ENCODE data around the gene MGAT4D. TPM values are rescaled to one million over a fixed set of nuclear protein-coding genes. Genes with fewer than 3 reads are reported as not detected.
"Not testable (repeated sequence)": the region's sequence is repeated elsewhere in the genome, so short reads cannot be mapped to it uniquely, and the experiment has no call there.

Gene MGAT4D
- total RNA-seq, 2 donors from 2014 or later = not detected

- Mint-ChIP-seq H3K4me1 (peaks cover 5% of the 10 kb centered on the region), H3K27ac (no peak overlapping the region), H3K27me3 (ENCODE audit: insufficient read depth) (no peaks in the 10 kb centered on the region), H3K36me3 (ENCODE audit: low read depth) (no peaks in the 10 kb centered on the region), H3K4me3 (no peak overlapping the region), H3K9me3 (no peaks in the 10 kb centered on the region)
- TF ChIP-seq, protein P1, sequence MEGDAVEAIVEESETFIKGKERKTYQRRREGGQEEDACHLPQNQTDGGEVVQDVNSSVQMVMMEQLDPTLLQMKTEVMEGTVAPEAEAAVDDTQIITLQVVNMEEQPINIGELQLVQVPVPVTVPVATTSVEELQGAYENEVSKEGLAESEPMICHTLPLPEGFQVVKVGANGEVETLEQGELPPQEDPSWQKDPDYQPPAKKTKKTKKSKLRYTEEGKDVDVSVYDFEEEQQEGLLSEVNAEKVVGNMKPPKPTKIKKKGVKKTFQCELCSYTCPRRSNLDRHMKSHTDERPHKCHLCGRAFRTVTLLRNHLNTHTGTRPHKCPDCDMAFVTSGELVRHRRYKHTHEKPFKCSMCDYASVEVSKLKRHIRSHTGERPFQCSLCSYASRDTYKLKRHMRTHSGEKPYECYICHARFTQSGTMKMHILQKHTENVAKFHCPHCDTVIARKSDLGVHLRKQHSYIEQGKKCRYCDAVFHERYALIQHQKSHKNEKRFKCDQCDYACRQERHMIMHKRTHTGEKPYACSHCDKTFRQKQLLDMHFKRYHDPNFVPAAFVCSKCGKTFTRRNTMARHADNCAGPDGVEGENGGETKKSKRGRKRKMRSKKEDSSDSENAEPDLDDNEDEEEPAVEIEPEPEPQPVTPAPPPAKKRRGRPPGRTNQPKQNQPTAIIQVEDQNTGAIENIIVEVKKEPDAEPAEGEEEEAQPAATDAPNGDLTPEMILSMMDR (conservative IDR thresholded peaks at IDR 0.05) = no peak
- Histone ChIP-seq H3K4me3 (ENCODE audit: low read length) (no peak overlapping the region), H3K27ac (ENCODE audit: low read depth, low read length) (no peak overlapping the region), H3K36me3 (ENCODE audit: control insufficient read depth, insufficient read depth, low read length) (no peaks in the 10 kb centered on the region), H3K9me3 (ENCODE audit: control insufficient read depth, low read length) (no peaks in the 10 kb centered on the region), H3K27me3 (ENCODE audit: control insufficient read depth, insufficient read depth, low read length, poor library complexity, severe bottlenecking) (no peaks in the 10 kb centered on the region), H3K4me1 (ENCODE audit: control insufficient read depth, insufficient read depth, low read length) (peaks cover 3% of the 10 kb centered on the region), H3K9ac (ENCODE audit: extremely low read depth, low read length, poor library complexity, severe bottlenecking) (no peak overlapping the region)
- no peak for DNase-seq
- 50 to 66% methylated on average over 2 to 3 of the region's 3 CpGs for WGBS, 2 experiments (ENCODE audit: insufficient coverage in 1 of 2, insufficient read length in 1 of 2)
These were observed 49.9 kb downstream of the MGAT4D start for GRCh38 chr4:140448162-140448561.

DNA sequence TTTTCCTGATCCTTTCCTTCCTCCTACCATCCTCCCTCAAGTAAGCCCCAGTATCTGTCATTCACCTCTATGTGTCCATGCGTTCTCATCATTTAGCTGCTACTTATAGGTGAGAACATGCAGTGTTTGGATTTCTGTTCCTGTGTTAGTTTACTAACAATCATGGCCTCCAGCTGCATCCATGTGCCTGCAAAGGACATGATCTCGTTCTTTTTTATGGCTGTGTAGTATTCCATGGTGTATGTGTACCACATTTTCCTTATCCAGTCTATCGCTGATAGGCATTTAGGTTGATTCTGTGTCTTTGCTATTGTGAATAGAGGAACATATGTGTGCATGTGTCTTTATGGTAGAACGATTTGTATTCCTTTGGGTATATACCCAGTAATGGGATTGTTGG, 53.7 kb downstream of the MGAT4D start:
- H3K27me3 Mint-ChIP-seq (ENCODE audit: insufficient read depth); H3K27me3 ChIP-seq (ENCODE audit: control insufficient read depth, insufficient read depth, low read length, poor library complexity, severe bottlenecking); H3K9ac ChIP-seq (ENCODE audit: extremely low read depth, low read length, poor library complexity, severe bottlenecking); H3K9me3 ChIP-seq (ENCODE audit: control insufficient read depth, low read length); H3K27ac ChIP-seq (ENCODE audit: low read depth, low read length); H3K27ac Mint-ChIP-seq; H3K4me1 Mint-ChIP-seq; H3K4me3 Mint-ChIP-seq; H3K9me3 Mint-ChIP-seq; H3K36me3 Mint-ChIP-seq (ENCODE audit: low read depth); DNase-seq; H3K4me3 ChIP-seq (ENCODE audit: low read length); H3K36me3 ChIP-seq (ENCODE audit: control insufficient read depth, insufficient read depth, low read length); H3K4me1 ChIP-seq (ENCODE audit: control insufficient read depth, insufficient read depth, low read length): not testable (repeated sequence)
- 83 to 93% methylated on average over 3 to 4 of the region's 4 CpGs for WGBS, 2 experiments (ENCODE audit: insufficient coverage in 1 of 2, insufficient read length in 1 of 2)

DNA sequence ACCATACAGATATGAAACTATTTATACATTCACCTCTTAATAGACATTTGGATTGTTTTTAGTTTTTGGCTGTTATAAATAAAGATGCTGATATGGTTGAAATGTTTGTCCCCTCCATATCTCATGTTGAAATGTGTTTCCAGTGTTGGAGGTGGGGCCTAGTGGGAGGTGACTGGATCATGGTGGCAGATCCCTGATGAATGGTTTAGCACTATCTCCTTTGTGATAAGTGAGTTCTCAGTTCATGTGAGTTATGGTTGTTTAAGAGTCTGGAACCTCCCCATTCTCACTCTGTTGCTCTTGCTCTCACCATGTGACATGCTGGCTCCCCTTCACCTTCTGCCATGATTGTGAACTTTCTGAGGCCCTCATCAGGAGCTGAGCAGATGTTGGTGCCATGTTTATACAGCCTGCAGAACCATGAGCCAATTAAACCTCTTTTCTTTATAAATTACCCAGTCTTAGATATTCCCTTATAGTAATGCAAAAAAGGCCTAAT, 58.4 kb downstream of the MGAT4D start:
- TF ChIP-seq, protein P1 (conservative IDR thresholded peaks at IDR 0.05) = no peak
- Mint-ChIP-seq H3K36me3 (ENCODE audit: low read depth) (no peaks in the 10 kb centered on the region), H3K4me3 (no peak overlapping the region), H3K27me3 (ENCODE audit: insufficient read depth) (no peaks in the 10 kb centered on the region), H3K27ac (no peak overlapping the region), H3K9me3 (no peaks in the 10 kb centered on the region), H3K4me1 (no peaks in the 10 kb centered on the region)
- H3K36me3 ChIP-seq (ENCODE audit: control insufficient read depth, insufficient read depth, low read length) = no peaks in the 10 kb centered on the region
- H3K4me3 ChIP-seq (ENCODE audit: low read length) = no peak overlapping the region
- H3K9me3 ChIP-seq (ENCODE audit: control insufficient read depth, low read length) = no peaks in the 10 kb centered on the region
- no peak for DNase-seq
- H3K27ac ChIP-seq (ENCODE audit: low read depth, low read length) = no peak overlapping the region
- H3K27me3 ChIP-seq (ENCODE audit: control insufficient read depth, insufficient read depth, low read length, poor library complexity, severe bottlenecking) = no peaks in the 10 kb centered on the region
- no peak overlapping the region for H3K9ac ChIP-seq (ENCODE audit: extremely low read depth, low read length, poor library complexity, severe bottlenecking)
- no peaks in the 10 kb centered on the region for H3K4me1 ChIP-seq (ENCODE audit: control insufficient read depth, insufficient read depth, low read length)

DNA sequence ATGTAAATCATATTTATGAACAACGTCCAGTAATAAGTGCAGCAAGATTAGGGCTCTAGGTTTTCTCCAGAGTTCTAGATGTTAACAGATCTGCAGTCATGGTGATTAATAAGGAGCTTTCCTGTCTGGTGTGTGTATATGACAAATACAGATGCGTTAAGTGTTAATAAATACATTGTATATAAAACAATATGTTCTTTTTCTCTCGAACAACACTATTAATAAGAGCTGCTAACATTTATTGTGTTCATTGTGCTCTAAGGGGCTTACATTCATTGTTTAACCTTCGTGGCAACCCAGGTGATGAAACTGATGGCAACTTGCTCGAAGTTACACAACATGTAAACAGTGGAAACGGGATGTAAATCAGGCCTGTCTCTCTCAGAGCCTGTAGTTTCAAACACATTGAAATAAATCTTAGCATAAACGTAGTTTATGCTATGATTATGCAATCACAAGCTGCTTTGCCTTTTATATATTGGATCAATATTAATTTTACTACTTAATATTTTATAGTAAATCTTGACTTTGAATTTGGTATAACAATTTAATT, 70.1 kb downstream of the MGAT4D start:
- H3K9me3 ChIP-seq (ENCODE audit: control insufficient read depth, low read length) = no peaks in the 10 kb centered on the region
- H3K9me3 Mint-ChIP-seq = no peaks in the 10 kb centered on the region
- WGBS, 2 experiments (ENCODE audit: insufficient coverage in 1 of 2, insufficient read length in 1 of 2) = 76 to 81% methylated on average over 4 to 6 of the region's 7 CpGs
- H3K27ac ChIP-seq (ENCODE audit: low read depth, low read length) = no peak overlapping the region
- H3K27me3 ChIP-seq (ENCODE audit: control insufficient read depth, insufficient read depth, low read length, poor library complexity, severe bottlenecking) = peaks cover 15% of the 10 kb centered on the region
- peaks cover 13% of the 10 kb centered on the region for H3K4me1 Mint-ChIP-seq
- H3K27ac Mint-ChIP-seq = no peak overlapping the region
- no peak overlapping the region for H3K9ac ChIP-seq (ENCODE audit: extremely low read depth, low read length, poor library complexity, severe bottlenecking)
- peak overlapping the region; percentile 90 for H3K4me3 ChIP-seq (ENCODE audit: low read length)
- TF ChIP-seq, protein P1 (conservative IDR thresholded peaks at IDR 0.05) = no peak
- no peaks in the 10 kb centered on the region for H3K36me3 Mint-ChIP-seq (ENCODE audit: low read depth)
- peak overlapping the region; percentile 71 for H3K4me3 Mint-ChIP-seq
- H3K27me3 Mint-ChIP-seq (ENCODE audit: insufficient read depth) = peaks cover 25% of the 10 kb centered on the region
- H3K36me3 ChIP-seq (ENCODE audit: control insufficient read depth, insufficient read depth, low read length) = no peaks in the 10 kb centered on the region
- no peak for DNase-seq
- H3K4me1 ChIP-seq (ENCODE audit: control insufficient read depth, insufficient read depth, low read length) = no peaks in the 10 kb centered on the region
